Fibroblast of mammary gland (primary cell): ENCODE measurements around the gene HIVEP3.

Experiments
- DNase-seq: peaks from one replicate; pipeline ENCODE4 v3.0.0-alpha.2; 2010; ENCODE audit warnings: low read depth
- H3K4me3 ChIP-seq: 2 replicates; pipeline ENCODE4 v1.5.1; 2011; ENCODE audit warnings: low read depth, mild to moderate bottlenecking, low read length, moderate library complexity; ENCODE audit not compliant: control insufficient read depth
- CTCF ChIP-seq: conservative IDR thresholded peaks from 2 replicates; pipeline ENCODE4 v1.5.1; 2011; ENCODE audit warnings: low read depth, low read length, inconsistent platforms; ENCODE audit not compliant: control insufficient read depth, insufficient read depth

The HIVEP3 gene

DNA sequence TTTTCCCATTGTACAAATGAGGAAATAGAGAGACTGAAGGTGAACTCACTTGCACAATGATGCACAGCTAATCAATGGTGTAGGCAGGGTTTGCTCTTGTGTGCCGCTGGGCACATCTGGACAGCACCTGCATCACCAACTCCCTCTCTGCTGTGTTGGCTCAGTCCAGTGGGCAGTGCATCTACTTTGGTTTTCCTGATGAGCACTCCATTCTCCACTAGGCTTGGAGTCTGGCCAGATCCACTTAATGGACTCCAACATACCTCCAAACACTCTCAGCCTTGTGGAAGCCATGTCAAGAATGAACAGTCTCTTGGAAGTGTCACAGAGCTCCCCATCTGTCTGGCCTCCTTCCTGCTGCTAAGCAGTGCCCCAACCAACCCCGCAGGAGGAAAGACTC is 152.2 kb downstream of the HIVEP3 start:
- DNase-seq = peak; percentile 64
- TF ChIP-seq CTCF = no peak
- no peak overlapping the region for H3K4me3 ChIP-seq

DNA sequence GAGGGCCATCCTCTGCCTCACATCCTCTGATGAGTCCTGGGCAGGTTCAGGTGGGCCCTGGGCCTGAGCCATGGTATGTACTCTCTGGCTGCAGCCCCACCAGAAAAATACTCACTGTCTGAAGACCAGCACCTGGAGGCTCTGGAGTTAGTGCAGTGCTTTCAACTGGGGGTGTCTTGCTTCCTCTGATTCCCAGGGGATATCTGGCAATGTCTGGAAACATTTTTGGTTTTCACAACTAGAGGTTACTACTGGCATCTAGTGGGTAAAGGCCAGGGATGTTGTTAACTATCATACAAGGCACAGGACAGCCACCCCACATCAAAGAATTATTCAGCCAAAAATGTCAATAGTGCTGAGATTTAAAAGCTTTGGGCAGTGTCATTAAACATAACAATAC is 152.7 kb downstream of the HIVEP3 start:
- no peak for TF ChIP-seq CTCF
- no peak overlapping the region for H3K4me3 ChIP-seq
- DNase-seq = peak; percentile 22

- DNase-seq = peak; percentile 51
- TF ChIP-seq CTCF = no peak
- H3K4me3 ChIP-seq = no peak overlapping the region
Observed at GRCh38 chr1:41765152-41765551, 153.6 kb downstream of the HIVEP3 start.

DNA sequence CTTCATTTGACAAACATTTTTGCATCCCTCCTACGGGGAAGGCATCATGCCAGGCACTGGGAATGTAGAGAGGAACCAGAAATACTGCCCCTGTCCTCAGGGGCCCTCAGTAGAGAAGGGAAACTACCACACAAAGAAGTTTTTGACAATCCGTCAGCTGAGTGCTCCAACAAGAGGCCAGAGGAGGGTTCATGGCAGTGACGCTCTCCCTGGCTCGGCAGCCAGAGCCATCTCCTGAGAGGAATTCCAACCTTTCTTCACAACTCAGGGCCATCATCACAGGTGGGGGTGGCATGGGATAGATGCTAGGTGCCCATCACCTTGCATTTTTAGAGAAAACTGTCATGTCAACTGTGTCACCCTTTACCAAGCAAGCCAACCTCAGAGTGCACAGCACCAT is 154.1 kb downstream of the HIVEP3 start:
- DNase-seq = no peak
- no peak for TF ChIP-seq CTCF
- H3K4me3 ChIP-seq = no peak overlapping the region

DNA sequence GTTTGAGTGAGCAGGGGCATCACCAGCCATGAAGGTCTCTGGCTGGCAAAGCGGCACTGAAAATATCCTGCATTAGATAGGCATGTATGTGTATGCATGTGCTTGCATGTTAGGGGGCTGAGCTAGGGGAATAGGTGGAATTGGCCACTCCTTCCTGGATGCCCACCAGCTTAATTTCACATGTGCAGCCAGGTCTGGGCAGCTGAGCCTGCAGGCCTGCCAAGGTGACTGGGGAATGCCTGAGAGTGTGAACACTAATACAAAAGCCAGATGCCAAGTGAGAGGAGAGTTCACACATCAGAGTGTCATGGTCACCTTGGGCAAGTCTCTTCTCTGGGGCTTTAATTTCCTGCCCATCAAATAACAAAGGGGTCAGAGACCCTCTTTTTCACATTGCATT is 155.9 kb downstream of the HIVEP3 start:
- TF ChIP-seq CTCF = no peak
- no peak for DNase-seq
- no peak overlapping the region for H3K4me3 ChIP-seq

DNA sequence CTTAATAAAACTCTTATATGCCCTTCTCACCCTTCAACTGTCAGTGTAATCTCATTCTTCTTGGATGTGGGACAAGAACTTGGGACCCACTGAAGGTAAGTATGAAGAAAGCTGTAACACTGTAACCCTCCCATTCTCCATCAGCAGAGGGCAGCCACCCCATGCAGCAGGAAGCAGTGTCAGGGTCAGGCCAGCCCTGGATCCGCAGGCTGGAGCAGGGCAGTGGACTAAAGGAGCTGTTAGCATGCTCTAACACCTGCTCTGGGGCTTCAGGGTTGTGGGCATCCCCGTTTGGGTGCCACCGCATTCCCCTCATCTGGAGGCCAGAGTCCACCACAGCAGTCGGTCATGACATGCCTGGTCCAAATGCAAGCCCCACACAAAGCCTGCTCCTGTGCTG is 156.5 kb downstream of the HIVEP3 start:
- H3K4me3 ChIP-seq = no peak overlapping the region
- DNase-seq = no peak
- no peak for TF ChIP-seq CTCF

DNA sequence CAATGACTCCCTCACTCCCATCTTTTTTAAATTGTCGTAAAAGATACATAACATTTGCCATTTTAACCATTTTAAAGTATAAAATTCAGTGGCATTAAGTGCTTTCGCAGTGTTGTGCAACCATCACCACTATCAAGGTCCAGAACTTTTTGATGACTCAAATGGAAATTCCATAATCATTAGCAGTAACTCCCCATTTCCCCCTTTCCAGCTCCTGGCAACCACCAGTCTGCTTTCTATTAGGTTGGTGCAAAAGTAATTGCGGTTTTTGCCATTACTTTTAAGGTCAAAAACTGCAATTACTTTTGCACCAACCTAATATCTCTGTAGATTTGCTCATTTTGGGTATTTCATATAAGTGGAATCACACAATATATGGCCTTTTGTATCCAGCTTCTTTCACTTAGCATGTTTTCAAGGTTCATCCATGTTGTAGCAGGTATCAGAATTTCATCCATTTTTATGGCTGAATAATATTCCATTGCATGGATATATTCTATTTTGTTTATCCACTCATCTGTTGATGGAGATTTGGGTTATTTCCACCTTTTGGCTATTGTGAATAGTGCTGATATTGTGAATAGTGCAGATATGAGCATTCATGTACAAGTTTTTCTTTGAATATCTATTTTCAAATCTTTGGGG is 159.7 kb downstream of the HIVEP3 start:
- DNase-seq = peak; percentile 96
- H3K4me3 ChIP-seq = no peak overlapping the region
- TF ChIP-seq CTCF = no peak
